Measurements from ENCODE around the gene USP1. TPM values are rescaled to one million over a fixed set of nuclear protein-coding genes. Genes with fewer than 3 reads are reported as not detected.

The USP1 gene
- total RNA-seq, 1 experiment from 2014 or later: 47.2 TPM

- Mint-ChIP-seq H3K4me1 (ENCODE audit: insufficient read depth, unreplicated experiment) (peaks cover 6% of the 10 kb centered on the region), H3K27ac (ENCODE audit: low read depth, unreplicated experiment) (no peak overlapping the region), H3K9me3 (ENCODE audit: unreplicated experiment) (no peaks in the 10 kb centered on the region), H3K27me3 (ENCODE audit: insufficient read depth, unreplicated experiment) (no peaks in the 10 kb centered on the region), H3K36me3 (ENCODE audit: insufficient read depth, unreplicated experiment) (no peaks in the 10 kb centered on the region), H3K4me3 (ENCODE audit: unreplicated experiment) (no peak overlapping the region)
- intact Hi-C loops (cut with micrococcal nuclease): no loop called here
- ChIA-PET CTCF (interaction anchor here (0.7 to 14.0 kb wide), 8 partner anchors 14 to 233 kb away, joined by 3 to 241 read pairs (median 4); no protein-coding TSS in a partner anchor), POLR2A (interaction anchor here (0.6 kb wide), 1 partner anchor 49 kb away, joined by 3 read pairs; no protein-coding TSS in a partner anchor)
- DNase-seq (ENCODE audit: unreplicated experiment): no peak
- no TSS peak for BruUV-seq (replicated peaks)
- TF ChIP-seq CTCF (IDR thresholded peaks at IDR 0.05; ENCODE audit: unreplicated experiment): no peak
Observed at GRCh38 chr1:62405247-62405646, 31.6 kb upstream of the USP1 start.

- peaks cover 6% of the 10 kb centered on the region for H3K4me1 Mint-ChIP-seq (ENCODE audit: insufficient read depth, unreplicated experiment)
- no peaks in the 10 kb centered on the region for H3K9me3 Mint-ChIP-seq (ENCODE audit: unreplicated experiment)
- CTCF ChIA-PET: interaction anchor here (0.6 to 14.0 kb wide), 21 partner anchors 9 to 291 kb away, joined by 3 to 241 read pairs (median 5); no protein-coding TSS in a partner anchor
- no peaks in the 10 kb centered on the region for H3K27me3 Mint-ChIP-seq (ENCODE audit: insufficient read depth, unreplicated experiment)
- POLR2A ChIA-PET: interaction anchor here (1.0 kb wide), 1 partner anchor 231 kb away, joined by 5 read pairs; no protein-coding TSS in a partner anchor
- H3K4me3 Mint-ChIP-seq (ENCODE audit: unreplicated experiment): no peak overlapping the region
- no peak overlapping the region for H3K27ac Mint-ChIP-seq (ENCODE audit: low read depth, unreplicated experiment)
- intact Hi-C loops (cut with micrococcal nuclease): loop anchor here (2.0 kb wide), 1 partner anchor 340 kb away; no protein-coding TSS in a partner anchor
- no peak for DNase-seq (ENCODE audit: unreplicated experiment)
- TF ChIP-seq CTCF (IDR thresholded peaks at IDR 0.05; ENCODE audit: unreplicated experiment): no peak
- BruUV-seq (replicated peaks): no TSS peak
- no peaks in the 10 kb centered on the region for H3K36me3 Mint-ChIP-seq (ENCODE audit: insufficient read depth, unreplicated experiment)
Observed at GRCh38 chr1:62406576-62406975, 30.3 kb upstream of the USP1 start.

- Mint-ChIP-seq H3K4me3 (ENCODE audit: unreplicated experiment) (no peak overlapping the region), H3K9me3 (ENCODE audit: unreplicated experiment) (no peaks in the 10 kb centered on the region), H3K27me3 (ENCODE audit: insufficient read depth, unreplicated experiment) (no peaks in the 10 kb centered on the region), H3K36me3 (ENCODE audit: insufficient read depth, unreplicated experiment) (no peaks in the 10 kb centered on the region), H3K27ac (ENCODE audit: low read depth, unreplicated experiment) (no peak overlapping the region), H3K4me1 (ENCODE audit: insufficient read depth, unreplicated experiment) (peaks cover 6% of the 10 kb centered on the region)
- BruUV-seq (replicated peaks): no TSS peak
- intact Hi-C loops (cut with micrococcal nuclease): loop anchor here (1.0 to 2.0 kb wide), 4 partner anchors 113 to 339 kb away; no protein-coding TSS in a partner anchor
- POLR2A ChIA-PET: interaction anchor here (1.0 to 1.4 kb wide), 2 partner anchors 170 to 232 kb away, joined by 4 to 5 read pairs; no protein-coding TSS in a partner anchor
- peak; percentile 62 for TF ChIP-seq CTCF (IDR thresholded peaks at IDR 0.05; ENCODE audit: unreplicated experiment)
- CTCF ChIA-PET: interaction anchor here (0.6 to 14.0 kb wide), 24 partner anchors 8 to 292 kb away, joined by 3 to 241 read pairs (median 5); no protein-coding TSS in a partner anchor
- DNase-seq (ENCODE audit: unreplicated experiment): peak; percentile 75
Observed at GRCh38 chr1:62407398-62408009, 29.3 kb upstream of the USP1 start.

GRCh38 chr1:62415687-62416086 is 21.2 kb upstream of the USP1 start:
- no TSS peak for BruUV-seq (replicated peaks)
- peaks cover 8% of the 10 kb centered on the region for H3K4me1 Mint-ChIP-seq (ENCODE audit: insufficient read depth, unreplicated experiment)
- ChIA-PET POLR2A (interaction anchor here (0.7 kb wide), 1 partner anchor 20 kb away, joined by 4 read pairs; no protein-coding TSS in a partner anchor), CTCF (interaction anchor here (0.5 to 4.5 kb wide), 5 partner anchors 9 to 240 kb away, joined by 3 to 18 read pairs (median 4); no protein-coding TSS in a partner anchor)
- H3K4me3 Mint-ChIP-seq (ENCODE audit: unreplicated experiment): no peak overlapping the region
- no peaks in the 10 kb centered on the region for H3K36me3 Mint-ChIP-seq (ENCODE audit: insufficient read depth, unreplicated experiment)
- no peaks in the 10 kb centered on the region for H3K27me3 Mint-ChIP-seq (ENCODE audit: insufficient read depth, unreplicated experiment)
- no peaks in the 10 kb centered on the region for H3K9me3 Mint-ChIP-seq (ENCODE audit: unreplicated experiment)
- H3K27ac Mint-ChIP-seq (ENCODE audit: low read depth, unreplicated experiment): no peak overlapping the region
- no peak for DNase-seq (ENCODE audit: unreplicated experiment)
- intact Hi-C loops (cut with micrococcal nuclease): no loop called here
- TF ChIP-seq CTCF (IDR thresholded peaks at IDR 0.05; ENCODE audit: unreplicated experiment): no peak
